ENCODE measurements around the gene DLL4. TPM values are rescaled to one million over a fixed set of nuclear protein-coding genes. Genes with fewer than 3 reads are reported as not detected.

Gene DLL4
- total and polyA plus RNA-seq, 2 donors = 5.2 to 5.9 TPM

DNA sequence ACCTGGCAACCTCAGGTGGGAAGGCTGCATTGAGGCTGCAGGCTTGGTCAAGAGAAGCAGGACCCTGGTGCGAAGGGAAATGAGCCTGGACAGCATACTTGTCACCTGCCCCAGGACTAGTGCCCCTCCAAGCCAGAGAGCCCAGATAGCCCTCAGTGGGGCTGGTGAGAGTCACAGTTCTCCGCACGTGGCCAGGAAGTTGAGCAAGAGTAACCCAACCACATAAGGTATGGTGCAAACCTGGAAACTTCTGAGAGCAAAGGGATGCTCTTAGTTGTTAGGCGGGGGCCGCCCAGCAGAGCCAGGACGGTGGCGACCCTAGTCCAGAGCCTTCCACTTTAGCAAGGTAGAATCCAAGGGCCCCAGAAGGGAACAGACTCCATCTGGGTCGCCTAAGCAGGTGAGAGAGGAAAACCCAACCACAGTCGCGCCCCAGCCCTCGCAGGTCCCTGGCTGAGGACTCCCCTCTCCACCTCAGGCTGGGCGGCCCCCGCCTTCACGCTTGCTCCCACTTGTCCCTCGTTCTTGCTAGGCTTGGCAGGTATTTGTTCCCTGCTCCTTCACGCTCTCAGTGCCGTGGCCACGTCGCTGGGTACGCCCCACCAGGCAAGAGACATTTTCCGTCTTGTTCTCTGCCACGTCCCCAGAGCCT lies 36.0 kb upstream of the DLL4 start:
- 88% methylated on average over 22 of the region's 22 CpGs for WGBS
- no peak overlapping the region for H3K27ac ChIP-seq (ENCODE audit: low read depth in 1 of 2, low read length in 1 of 2)
- H3K4me3 ChIP-seq (ENCODE audit: low read length in 2 of 2) = no peak overlapping the region

DNA sequence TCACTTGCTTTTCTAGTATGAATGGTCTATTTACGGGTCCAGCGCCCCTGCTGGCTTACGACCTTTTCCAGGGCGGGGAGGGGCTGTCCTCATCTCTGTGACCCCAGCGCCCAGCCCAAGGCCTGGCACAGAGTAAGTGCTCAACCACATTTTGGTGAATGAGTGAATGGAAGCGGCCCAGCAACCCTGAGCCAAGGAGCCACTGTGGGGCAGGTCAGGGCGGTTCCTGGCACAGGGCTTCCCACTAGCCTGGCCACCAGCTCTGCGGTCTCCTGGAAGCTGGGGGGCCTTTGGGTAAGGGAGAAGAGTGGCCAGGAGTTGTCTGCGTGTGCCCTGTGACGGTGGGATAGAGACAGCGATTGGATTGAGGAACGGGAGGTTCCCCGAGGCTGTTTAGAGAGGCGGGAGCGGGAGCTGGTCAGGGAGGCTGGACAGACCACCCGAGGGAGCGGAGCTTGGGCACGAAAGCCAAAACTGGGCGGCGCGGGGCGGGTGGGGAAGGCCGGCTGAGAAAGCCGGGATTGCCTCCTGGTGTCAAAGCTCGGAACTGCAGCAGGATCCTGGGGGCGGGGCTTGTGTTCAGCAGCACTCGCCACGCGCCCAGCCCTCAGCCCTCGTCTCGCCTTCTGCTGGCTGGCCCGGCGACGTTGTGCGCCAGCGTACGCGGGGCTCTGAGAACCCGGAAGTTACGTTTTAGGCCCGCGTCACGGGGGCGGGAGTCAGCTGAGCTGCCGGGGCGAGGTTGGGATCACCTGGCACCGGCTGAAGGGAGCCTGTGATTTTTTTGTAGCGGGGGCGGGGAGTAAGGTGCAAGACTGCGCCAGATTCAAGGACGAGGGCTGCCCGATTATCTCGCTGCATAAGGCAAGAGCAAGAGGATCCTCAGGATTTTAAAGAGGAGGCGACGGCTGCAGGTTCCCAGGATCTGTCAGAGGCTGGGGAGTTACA lies 35.1 kb upstream of the DLL4 start, which contains the start of gene VPS18:
TSS of gene VPS18 (plus strand) at position 718 of the 948 bp plus-strand sequence. CDS start 319 bp downstream, outside the sequence.
- WGBS = 9% methylated on average over 55 of the region's 55 CpGs
- peak; percentile 90 to 98 (median 94) for DNase-seq (ENCODE audit: low read depth in 6 of 9, low spot score in 9 of 9)
- Histone ChIP-seq H3K27ac (ENCODE audit: low read depth in 1 of 2, low read length in 1 of 2) (peak within 1 kb of the TSS; percentile 68 to 69), H3K9me3 (ENCODE audit: control insufficient read depth in 2 of 2, insufficient read depth in 1 of 2, low read length in 1 of 2) (no peaks in the 10 kb centered on the region), H3K27me3 (ENCODE audit: control insufficient read depth in 2 of 2, insufficient read depth in 1 of 2, low read length in 1 of 2) (peaks cover 0 to 16% of the 10 kb centered on the region in 2 donors), H3K4me1 (ENCODE audit: control insufficient read depth in 2 of 2, insufficient read depth in 2 of 2, low read length in 2 of 2) (peaks cover 10 to 22% of the 10 kb centered on the region in 2 donors), H3K36me3 (ENCODE audit: control insufficient read depth in 2 of 2, insufficient read depth in 2 of 2, low read length in 1 of 2) (peaks cover 7 to 9% of the 10 kb centered on the region in 2 donors), H3K4me3 (ENCODE audit: low read length in 2 of 2) (peak within 1 kb of the TSS; percentile 85 to 91)

More for the DNA sequence above, 36.0 kb upstream of the DLL4 start:
- Histone ChIP-seq H3K36me3 (ENCODE audit: control insufficient read depth in 2 of 2, insufficient read depth in 2 of 2, low read length in 1 of 2) (peaks cover 3 to 4% of the 10 kb centered on the region in 2 donors), H3K27me3 (ENCODE audit: control insufficient read depth in 2 of 2, insufficient read depth in 1 of 2, low read length in 1 of 2) (peaks cover 0 to 16% of the 10 kb centered on the region in 2 donors), H3K9me3 (ENCODE audit: control insufficient read depth in 2 of 2, insufficient read depth in 1 of 2, low read length in 1 of 2) (no peaks in the 10 kb centered on the region), H3K4me1 (ENCODE audit: control insufficient read depth in 2 of 2, insufficient read depth in 2 of 2, low read length in 2 of 2) (peaks cover 10 to 22% of the 10 kb centered on the region in 2 donors)
- DNase-seq (ENCODE audit: low read depth in 6 of 9, low spot score in 9 of 9) = no peak

DNA sequence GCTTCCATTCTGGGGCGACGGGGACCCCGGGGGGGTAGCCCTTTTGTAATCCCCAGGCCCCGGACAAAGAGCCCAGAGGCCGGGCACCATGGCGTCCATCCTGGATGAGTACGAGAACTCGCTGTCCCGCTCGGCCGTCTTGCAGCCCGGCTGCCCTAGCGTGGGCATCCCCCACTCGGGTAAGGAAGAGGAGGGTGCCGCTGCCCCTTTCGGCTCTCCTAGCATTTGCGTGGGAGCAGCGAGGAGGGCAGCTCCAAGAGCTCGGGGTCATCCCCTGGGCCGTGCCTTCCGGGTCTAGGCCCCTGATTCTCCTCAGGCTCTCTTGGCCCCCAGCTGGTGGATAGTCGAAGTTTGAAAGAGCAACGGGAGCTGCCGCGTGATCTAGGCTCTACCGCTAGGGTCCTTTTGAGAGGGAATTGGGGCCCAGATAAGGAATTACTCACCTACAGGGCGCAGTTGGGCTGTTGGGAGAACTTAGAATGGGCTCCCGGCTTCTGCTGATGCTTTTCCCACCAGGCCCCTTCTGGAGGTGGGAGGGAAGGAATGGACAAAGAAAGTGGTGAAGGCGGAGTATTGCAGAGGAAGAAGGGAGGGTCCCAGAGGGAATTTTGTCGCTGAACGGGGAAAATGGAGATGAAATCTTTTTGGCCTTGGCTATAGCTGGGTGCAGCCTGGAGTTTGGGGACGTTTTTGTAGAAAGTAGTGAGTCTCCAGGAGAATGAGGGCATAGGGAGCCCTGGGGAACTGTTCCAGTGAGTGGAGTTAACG lies 34.3 kb upstream of the DLL4 start:
- peaks cover 16 to 18% of the 10 kb centered on the region in 2 donors for H3K36me3 ChIP-seq (ENCODE audit: control insufficient read depth in 2 of 2, insufficient read depth in 2 of 2, low read length in 1 of 2)
- peak overlapping the region; percentile 68 to 69 for H3K27ac ChIP-seq (ENCODE audit: low read depth in 1 of 2, low read length in 1 of 2)
- H3K4me1 ChIP-seq (ENCODE audit: control insufficient read depth in 2 of 2, insufficient read depth in 2 of 2, low read length in 2 of 2) = peaks cover 10 to 22% of the 10 kb centered on the region in 2 donors
- no peaks in the 10 kb centered on the region for H3K9me3 ChIP-seq (ENCODE audit: control insufficient read depth in 2 of 2, insufficient read depth in 1 of 2, low read length in 1 of 2)
- DNase-seq (ENCODE audit: low read depth in 6 of 9, low spot score in 9 of 9) = peak in 3 of 9 donors; percentile 42 to 72 (median 47)
- H3K27me3 ChIP-seq (ENCODE audit: control insufficient read depth in 2 of 2, insufficient read depth in 1 of 2, low read length in 1 of 2) = peaks cover 0 to 16% of the 10 kb centered on the region in 2 donors
- H3K4me3 ChIP-seq (ENCODE audit: low read length in 2 of 2) = peak overlapping the region; percentile 85 to 91
- 4% methylated on average over 33 of the region's 33 CpGs for WGBS

DNA sequence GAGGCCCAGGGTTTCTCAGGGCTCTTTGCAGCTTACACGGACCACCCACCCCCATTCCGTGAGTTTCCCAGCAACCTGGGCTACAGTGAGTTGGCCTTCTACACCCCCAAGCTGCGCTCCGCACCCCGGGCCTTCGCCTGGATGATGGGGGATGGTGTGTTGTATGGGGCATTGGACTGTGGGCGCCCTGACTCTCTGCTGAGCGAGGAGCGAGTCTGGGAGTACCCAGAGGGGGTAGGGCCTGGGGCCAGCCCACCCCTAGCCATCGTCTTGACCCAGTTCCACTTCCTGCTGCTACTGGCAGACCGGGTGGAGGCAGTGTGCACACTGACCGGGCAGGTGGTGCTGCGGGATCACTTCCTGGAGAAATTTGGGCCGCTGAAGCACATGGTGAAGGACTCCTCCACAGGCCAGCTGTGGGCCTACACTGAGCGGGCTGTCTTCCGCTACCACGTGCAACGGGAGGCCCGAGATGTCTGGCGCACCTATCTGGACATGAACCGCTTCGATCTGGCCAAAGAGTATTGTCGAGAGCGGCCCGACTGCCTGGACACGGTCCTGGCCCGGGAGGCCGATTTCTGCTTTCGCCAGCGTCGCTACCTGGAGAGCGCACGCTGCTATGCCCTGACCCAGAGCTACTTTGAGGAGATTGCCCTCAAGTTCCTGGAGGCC lies 29.5 kb upstream of the DLL4 start:
- Histone ChIP-seq H3K36me3 (ENCODE audit: control insufficient read depth in 2 of 2, insufficient read depth in 2 of 2, low read length in 1 of 2) (peaks cover 41 to 47% of the 10 kb centered on the region in 2 donors), H3K27ac (ENCODE audit: low read depth in 1 of 2, low read length in 1 of 2) (no peak overlapping the region), H3K9me3 (ENCODE audit: control insufficient read depth in 2 of 2, insufficient read depth in 1 of 2, low read length in 1 of 2) (no peaks in the 10 kb centered on the region), H3K4me3 (ENCODE audit: low read length in 2 of 2) (no peak overlapping the region), H3K27me3 (ENCODE audit: control insufficient read depth in 2 of 2, insufficient read depth in 1 of 2, low read length in 1 of 2) (no peaks in the 10 kb centered on the region), H3K4me1 (ENCODE audit: control insufficient read depth in 2 of 2, insufficient read depth in 2 of 2, low read length in 2 of 2) (peaks cover 22 to 33% of the 10 kb centered on the region in 2 donors)
- WGBS = 97% methylated on average over 33 of the region's 33 CpGs
- no peak for DNase-seq (ENCODE audit: low read depth in 6 of 9, low spot score in 9 of 9)

DNA sequence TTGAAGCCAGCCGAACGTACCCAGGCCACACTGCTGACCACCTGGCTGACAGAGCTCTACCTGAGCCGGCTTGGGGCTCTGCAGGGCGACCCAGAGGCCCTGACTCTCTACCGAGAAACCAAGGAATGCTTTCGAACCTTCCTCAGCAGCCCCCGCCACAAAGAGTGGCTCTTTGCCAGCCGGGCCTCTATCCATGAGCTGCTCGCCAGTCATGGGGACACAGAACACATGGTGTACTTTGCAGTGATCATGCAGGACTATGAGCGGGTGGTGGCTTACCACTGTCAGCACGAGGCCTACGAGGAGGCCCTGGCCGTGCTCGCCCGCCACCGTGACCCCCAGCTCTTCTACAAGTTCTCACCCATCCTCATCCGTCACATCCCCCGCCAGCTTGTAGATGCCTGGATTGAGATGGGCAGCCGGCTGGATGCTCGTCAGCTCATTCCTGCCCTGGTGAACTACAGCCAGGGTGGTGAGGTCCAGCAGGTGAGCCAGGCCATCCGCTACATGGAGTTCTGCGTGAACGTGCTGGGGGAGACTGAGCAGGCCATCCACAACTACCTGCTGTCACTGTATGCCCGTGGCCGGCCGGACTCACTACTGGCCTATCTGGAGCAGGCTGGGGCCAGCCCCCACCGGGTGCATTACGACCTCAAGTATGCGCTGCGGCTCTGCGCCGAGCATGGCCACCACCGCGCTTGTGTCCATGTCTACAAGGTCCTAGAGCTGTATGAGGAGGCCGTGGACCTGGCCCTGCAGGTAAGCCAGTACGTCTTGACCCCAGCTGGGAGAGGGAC lies 28.7 kb upstream of the DLL4 start:
- Histone ChIP-seq H3K9me3 (ENCODE audit: control insufficient read depth in 2 of 2, insufficient read depth in 1 of 2, low read length in 1 of 2) (no peaks in the 10 kb centered on the region), H3K4me3 (ENCODE audit: low read length in 2 of 2) (no peak overlapping the region), H3K27ac (ENCODE audit: low read depth in 1 of 2, low read length in 1 of 2) (no peak overlapping the region), H3K4me1 (ENCODE audit: control insufficient read depth in 2 of 2, insufficient read depth in 2 of 2, low read length in 2 of 2) (peaks cover 15 to 27% of the 10 kb centered on the region in 2 donors), H3K27me3 (ENCODE audit: control insufficient read depth in 2 of 2, insufficient read depth in 1 of 2, low read length in 1 of 2) (no peaks in the 10 kb centered on the region), H3K36me3 (ENCODE audit: control insufficient read depth in 2 of 2, insufficient read depth in 2 of 2, low read length in 1 of 2) (peaks cover 44 to 51% of the 10 kb centered on the region in 2 donors)
- no peak for DNase-seq (ENCODE audit: low read depth in 6 of 9, low spot score in 9 of 9)
- WGBS = 97% methylated on average over 36 of the region's 36 CpGs

DNA sequence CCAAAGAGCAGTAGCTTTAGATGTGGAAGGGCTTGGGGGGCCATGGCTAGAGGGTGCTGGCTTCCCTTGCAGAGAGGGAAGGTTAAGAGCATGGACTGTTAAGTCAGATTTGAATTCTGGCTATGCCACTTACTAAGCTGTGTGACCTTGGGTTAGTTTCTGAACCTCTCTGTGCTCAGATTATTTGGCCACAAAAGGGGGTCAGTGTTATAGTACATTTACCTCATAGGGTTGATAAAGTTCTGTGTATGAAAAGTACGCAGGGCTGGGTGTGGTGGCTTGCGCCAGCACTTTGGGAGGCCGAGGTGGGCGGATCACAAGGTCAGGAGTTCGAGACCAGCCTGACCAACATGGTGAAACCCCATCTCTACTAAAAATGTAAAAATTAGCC lies 28.1 kb upstream of the DLL4 start:
- WGBS = 78% methylated on average over 5 of the region's 5 CpGs
- no peak overlapping the region for H3K27ac ChIP-seq (ENCODE audit: low read depth in 1 of 2, low read length in 1 of 2)

DNA sequence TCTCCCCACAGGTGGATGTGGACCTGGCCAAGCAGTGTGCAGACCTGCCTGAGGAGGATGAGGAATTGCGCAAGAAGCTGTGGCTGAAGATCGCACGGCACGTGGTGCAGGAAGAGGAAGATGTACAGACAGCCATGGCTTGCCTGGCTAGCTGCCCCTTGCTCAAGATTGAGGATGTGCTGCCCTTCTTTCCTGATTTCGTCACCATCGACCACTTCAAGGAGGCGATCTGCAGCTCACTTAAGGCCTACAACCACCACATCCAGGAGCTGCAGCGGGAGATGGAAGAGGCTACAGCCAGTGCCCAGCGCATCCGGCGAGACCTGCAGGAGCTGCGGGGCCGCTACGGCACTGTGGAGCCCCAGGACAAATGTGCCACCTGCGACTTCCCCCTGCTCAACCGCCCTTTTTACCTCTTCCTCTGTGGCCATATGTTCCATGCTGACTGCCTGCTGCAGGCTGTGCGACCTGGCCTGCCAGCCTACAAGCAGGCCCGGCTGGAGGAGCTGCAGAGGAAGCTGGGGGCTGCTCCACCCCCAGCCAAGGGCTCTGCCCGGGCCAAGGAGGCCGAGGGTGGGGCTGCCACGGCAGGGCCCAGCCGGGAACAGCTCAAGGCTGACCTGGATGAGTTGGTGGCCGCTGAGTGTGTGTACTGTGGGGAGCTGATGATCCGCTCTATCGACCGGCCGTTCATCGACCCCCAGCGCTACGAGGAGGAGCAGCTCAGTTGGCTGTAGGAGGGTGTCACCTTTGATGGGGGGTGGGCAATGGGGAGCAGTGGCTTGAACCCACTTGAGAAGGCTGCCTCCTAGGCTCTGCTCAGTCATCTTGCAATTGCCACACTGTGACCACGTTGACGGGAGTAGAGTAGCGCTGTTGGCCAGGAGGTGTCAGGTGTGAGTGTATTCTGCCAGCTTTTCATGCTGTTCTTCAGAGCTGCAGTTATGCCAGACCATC lies 26.3 kb upstream of the DLL4 start:
- Histone ChIP-seq H3K27me3 (ENCODE audit: control insufficient read depth in 2 of 2, insufficient read depth in 1 of 2, low read length in 1 of 2) (no peaks in the 10 kb centered on the region), H3K4me3 (ENCODE audit: low read length in 2 of 2) (no peak overlapping the region), H3K36me3 (ENCODE audit: control insufficient read depth in 2 of 2, insufficient read depth in 2 of 2, low read length in 1 of 2) (peaks cover 40 to 49% of the 10 kb centered on the region in 2 donors), H3K9me3 (ENCODE audit: control insufficient read depth in 2 of 2, insufficient read depth in 1 of 2, low read length in 1 of 2) (peaks cover 0 to 3% of the 10 kb centered on the region in 2 donors), H3K27ac (ENCODE audit: low read depth in 1 of 2, low read length in 1 of 2) (peak overlapping the region in 1 of 2 donors; percentile 38), H3K4me1 (ENCODE audit: control insufficient read depth in 2 of 2, insufficient read depth in 2 of 2, low read length in 2 of 2) (peaks cover 23 to 44% of the 10 kb centered on the region in 2 donors)
- WGBS = 32% methylated on average over 33 of the region's 33 CpGs
- peak in 2 of 9 donors; percentile 32 to 58 for DNase-seq (ENCODE audit: low read depth in 6 of 9, low spot score in 9 of 9)

More for the DNA sequence above, 28.1 kb upstream of the DLL4 start:
- DNase-seq (ENCODE audit: low read depth in 6 of 9, low spot score in 9 of 9) = no peak
- Histone ChIP-seq H3K27me3 (ENCODE audit: control insufficient read depth in 2 of 2, insufficient read depth in 1 of 2, low read length in 1 of 2) (no peaks in the 10 kb centered on the region), H3K9me3 (ENCODE audit: control insufficient read depth in 2 of 2, insufficient read depth in 1 of 2, low read length in 1 of 2) (no peaks in the 10 kb centered on the region), H3K4me1 (ENCODE audit: control insufficient read depth in 2 of 2, insufficient read depth in 2 of 2, low read length in 2 of 2) (peaks cover 13 to 26% of the 10 kb centered on the region in 2 donors), H3K36me3 (ENCODE audit: control insufficient read depth in 2 of 2, insufficient read depth in 2 of 2, low read length in 1 of 2) (peaks cover 42 to 49% of the 10 kb centered on the region in 2 donors), H3K4me3 (ENCODE audit: low read length in 2 of 2) (no peak overlapping the region)

All from thymus (tissue), 11 donors.